ENCODE results near the gene TPD52L1.
"Not testable (repeated sequence)": the region's sequence is repeated elsewhere in the genome, so short reads cannot be mapped to it uniquely, and the experiment has no call there.

DNA sequence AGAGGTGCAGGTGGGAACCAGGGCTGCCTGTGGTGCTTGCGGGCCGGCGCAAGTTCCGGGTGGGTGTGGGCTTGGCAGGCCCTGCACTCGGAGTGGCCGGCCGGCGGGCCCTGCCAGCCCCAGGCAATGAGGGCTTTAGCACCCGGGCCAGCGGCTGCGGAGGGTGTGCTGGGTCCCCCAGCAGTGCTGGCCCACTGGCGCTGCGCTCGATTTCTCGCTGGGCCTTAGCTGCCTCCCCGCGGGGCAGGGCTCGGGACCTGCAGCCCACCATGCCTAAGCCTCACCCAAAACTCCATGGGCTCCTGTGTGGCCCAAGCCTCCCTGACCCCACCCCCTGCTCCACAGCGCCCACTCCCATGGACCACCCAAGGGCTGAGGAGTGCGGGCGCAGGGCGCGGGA is 27.7 kb upstream of the TPD52L1 start:
- TF ChIP-seq EZH2 (IDR thresholded peaks at IDR 0.05; ENCODE audit: insufficient read depth, poor library complexity, severe bottlenecking); EZH2phosphoT487 (IDR thresholded peaks at IDR 0.05; ENCODE audit: insufficient read depth, low read depth): not testable (repeated sequence)
